Activated CD8-positive, alpha-beta memory T cell treated with anti-CD3 and anti-CD28 coated beads, Interleukin-2, amount 50 U/mL, for 1 hour (primary cell): Measurements from ENCODE around the gene INTS15.

Source experiments
- DNase-seq: peaks from one replicate; pipeline ENCODE4 v3.0.0-alpha.2; 2020; ENCODE audit errors: extremely low read depth

The INTS15 gene

DNA sequence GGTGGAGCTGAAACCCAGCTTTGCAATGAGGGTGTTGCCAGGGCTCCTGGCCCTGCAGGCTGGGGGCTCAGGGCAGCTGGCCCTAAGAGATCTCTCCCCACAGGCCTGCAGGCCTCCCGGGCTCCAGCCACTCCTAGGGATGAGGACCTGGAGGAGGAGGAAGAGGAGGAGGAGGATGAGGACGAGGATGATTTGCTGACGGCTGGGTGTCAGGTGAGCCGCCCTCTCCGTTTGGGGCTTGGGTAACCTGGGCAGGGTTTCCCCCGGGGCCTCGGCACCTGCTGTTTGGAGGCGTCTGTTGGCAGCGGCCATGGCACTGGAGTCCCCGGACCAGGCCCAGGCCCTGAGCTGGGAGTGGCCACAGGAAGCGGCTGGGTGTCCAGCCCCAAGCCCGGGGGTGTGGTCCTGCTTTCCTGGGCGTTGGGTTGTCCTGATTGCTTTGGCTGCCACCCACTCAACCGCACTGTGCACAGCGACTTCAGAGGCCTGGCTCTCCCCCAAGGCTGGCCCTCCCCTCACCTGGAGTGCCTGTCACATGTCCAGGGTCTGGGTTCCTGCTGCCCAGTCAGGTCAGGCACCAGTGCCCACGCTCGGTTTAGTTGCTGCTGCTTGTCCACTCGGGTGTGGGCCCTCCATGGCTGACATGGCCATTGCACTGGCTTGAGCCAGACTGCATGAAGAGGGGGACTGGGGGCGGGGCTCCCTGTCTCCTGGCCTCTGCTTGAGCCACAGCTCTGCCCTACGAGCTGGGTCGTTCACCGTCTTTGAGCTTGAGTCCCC is 53.2 kb downstream of the INTS15 start:
- no peak for DNase-seq

- DNase-seq = no peak
These were observed 54.2 kb downstream of the INTS15 start for GRCh38 chr7:6643915-6644625.

GRCh38 chr7:6644728-6645127 is 54.9 kb downstream of the INTS15 start:
- no peak for DNase-seq

GRCh38 chr7:6646465-6646864 is 56.6 kb downstream of the INTS15 start:
- no peak for DNase-seq

DNA sequence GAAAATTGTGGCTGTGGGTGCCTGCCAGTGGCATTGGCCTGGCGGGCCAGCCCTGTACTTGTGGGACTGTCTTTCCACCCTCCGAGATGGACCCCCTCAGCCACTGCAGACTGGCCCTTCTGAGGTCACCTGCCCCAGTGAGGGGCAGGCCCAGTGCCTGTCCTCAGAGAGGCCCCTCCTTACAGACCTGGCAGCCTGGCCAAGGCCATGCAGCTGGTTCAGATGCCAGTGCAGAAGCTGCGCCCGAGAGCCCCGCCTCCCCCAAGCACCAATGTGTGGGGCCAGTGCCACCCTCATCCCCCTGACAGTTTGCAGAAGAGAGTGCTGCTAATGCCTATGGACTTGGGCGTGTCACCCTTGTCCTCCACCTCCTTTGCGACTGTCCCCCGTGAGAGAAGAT is 57.3 kb downstream of the INTS15 start:
- no peak for DNase-seq

GRCh38 chr7:6647541-6647940 is 57.7 kb downstream of the INTS15 start:
- no peak for DNase-seq

- DNase-seq = no peak
These were observed 58.4 kb downstream of the INTS15 start for GRCh38 chr7:6648066-6648814.

- no peak for DNase-seq
These were observed 58.9 kb downstream of the INTS15 start for GRCh38 chr7:6648815-6649104.

- DNase-seq = no peak
These were observed 59.6 kb downstream of the INTS15 start for GRCh38 chr7:6649241-6649961.

DNA sequence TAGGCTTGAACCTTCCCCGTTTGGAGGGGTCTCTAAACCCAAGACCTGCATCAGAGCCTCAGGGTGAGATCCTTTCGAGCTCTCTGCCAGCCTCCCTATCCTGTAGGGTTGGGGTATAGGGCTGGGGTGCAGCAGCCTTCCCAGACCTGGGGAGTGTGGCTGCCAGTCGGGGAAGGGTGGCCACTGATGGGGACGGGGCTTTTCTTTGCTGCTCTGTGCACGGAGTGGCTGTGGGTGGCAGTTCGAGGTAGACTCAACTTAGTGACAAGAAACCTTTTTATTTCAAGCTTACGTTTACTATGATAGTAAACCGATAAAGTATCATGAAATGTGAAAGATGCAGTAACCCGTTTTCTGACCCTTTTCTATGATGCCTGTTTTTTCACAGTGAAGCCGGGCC is 60.3 kb downstream of the INTS15 start:
- DNase-seq = no peak

GRCh38 chr7:6650521-6651011 is 60.7 kb downstream of the INTS15 start:
- DNase-seq = no peak

DNA sequence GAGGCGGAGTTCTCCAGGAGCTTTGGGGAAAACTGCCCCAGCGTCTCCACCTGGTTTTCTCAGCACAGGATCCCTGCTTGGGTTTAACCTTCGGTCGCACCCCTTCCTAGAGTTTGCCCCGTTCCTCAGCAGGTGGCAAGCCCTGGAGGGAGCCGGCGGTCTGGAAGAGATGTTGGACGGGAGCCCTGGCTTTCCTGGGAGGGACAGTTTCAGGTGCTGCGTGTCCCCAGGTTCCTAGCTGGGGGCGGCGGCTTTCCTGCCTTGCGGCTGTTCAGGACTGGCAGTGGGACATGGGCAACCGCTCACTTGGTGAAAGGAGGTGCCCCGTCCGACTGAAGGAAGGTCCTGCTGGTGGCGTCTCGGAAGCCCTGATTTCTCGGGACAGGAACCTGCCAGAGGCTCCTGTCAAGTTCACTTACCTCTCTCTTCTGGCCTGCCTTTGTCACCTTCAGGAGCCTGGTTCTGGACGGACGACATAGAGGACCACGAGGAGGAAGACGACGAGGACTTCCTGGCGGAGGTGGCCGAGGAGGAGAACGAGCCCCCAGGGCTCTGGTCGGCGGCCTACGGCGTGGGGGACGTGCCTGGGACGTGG is 62.1 kb downstream of the INTS15 start:
- no peak for DNase-seq

GRCh38 chr7:6652446-6653011 is 62.7 kb downstream of the INTS15 start:
- DNase-seq = no peak

GRCh38 chr7:6653071-6654003 is 63.5 kb downstream of the INTS15 start:
- no peak for DNase-seq

- DNase-seq = no peak
These were observed 64.5 kb downstream of the INTS15 start for GRCh38 chr7:6654113-6654841.

DNA sequence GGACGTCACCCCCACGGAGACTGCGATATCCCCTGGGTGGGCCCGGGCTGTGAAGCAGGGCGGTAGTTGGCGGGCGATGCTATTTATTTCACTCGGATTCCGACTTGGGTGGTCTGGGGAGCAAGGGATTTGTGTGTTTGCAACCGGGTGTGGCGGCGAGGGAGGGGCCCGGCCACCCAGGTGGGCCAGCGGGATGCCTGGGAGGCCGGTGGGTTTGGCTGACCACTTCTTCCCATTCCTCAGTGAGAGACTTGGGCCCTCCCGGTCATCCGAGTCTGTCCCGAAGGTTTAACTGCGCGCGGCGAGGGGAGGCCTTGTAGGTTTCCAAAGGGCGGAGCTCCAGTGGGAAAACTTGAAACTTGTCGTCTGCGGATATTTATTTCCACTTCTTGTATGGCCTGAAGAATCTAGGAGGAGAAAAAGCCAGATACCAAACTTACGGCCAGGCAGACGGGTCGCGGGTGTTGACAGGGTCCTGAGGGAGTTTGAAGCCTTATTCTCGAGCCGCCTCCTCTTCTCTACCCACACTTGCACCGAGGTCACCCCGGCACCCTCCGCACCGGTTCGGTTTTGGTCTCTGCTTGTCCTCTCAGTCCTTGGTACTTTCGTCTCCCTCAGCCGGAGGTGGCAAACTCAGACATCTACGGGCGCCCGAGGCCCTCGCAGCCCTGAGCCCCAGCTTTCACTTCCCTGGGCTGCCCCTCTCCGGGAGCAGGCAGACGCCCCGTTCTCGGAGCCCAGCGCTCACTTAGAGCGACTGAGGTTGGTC is 65.2 kb downstream of the INTS15 start:
- DNase-seq = no peak

- no peak for DNase-seq
These were observed 66.0 kb downstream of the INTS15 start for GRCh38 chr7:6655636-6656385.

DNA sequence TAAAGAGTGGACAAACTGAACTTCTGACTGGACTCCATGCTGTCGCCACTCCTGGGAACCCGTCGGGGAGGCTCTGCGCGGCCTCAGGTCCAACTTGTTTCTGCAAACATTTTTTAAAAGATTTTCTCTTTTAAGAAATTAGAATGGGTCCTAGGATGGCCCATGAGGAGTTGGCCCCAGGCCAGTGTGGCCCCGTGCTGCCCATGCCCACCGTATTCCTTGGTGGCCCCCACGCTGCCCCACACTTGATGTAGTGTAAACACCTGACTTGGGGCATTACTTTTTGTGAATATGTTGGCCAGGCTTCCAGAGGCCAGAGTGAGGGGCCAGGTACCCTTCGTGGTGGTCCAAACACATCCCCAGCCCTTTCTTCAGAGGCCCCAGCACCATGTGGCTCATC is 66.6 kb downstream of the INTS15 start:
- no peak for DNase-seq
